Hematopoietic multipotent progenitor cell treated with erythropoietin and hydrocortisone succinate and interleukin-3 and kit ligand, for 17 days (in vitro differentiated cells): ENCODE measurements around the gene ALKBH3.

Experiments used
- DNase-seq: peaks from one replicate; pipeline ENCODE4 v3.0.0-alpha.2; 2015; ENCODE audit warnings: low spot score

ALKBH3 gene

GRCh38 chr11:43880640-43881159 is at the start of gene ALKBH3:
TSS of gene ALKBH3 (plus strand) at chr11:43880831. CDS start at chr11:43882653, 1,822 bp downstream.
- peak; percentile 64 for DNase-seq

GRCh38 chr11:43830928-43831440 is 49.6 kb upstream of the ALKBH3 start:
- no peak for DNase-seq

GRCh38 chr11:43832536-43832935 is 48.1 kb upstream of the ALKBH3 start:
- no peak for DNase-seq

GRCh38 chr11:43833657-43834073 is 47.0 kb upstream of the ALKBH3 start:
- DNase-seq: no peak

- DNase-seq: no peak
These were observed 46.3 kb upstream of the ALKBH3 start for GRCh38 chr11:43834286-43834685.

- no peak for DNase-seq
These were observed 45.5 kb upstream of the ALKBH3 start for GRCh38 chr11:43835104-43835503.

GRCh38 chr11:43837879-43838278 is 42.8 kb upstream of the ALKBH3 start:
- no peak for DNase-seq

- no peak for DNase-seq
These were observed 38.6 kb upstream of the ALKBH3 start for GRCh38 chr11:43842021-43842420.

- no peak for DNase-seq
These were observed 34.8 kb upstream of the ALKBH3 start for GRCh38 chr11:43845816-43846215.

GRCh38 chr11:43852057-43852636 is 28.5 kb upstream of the ALKBH3 start:
- DNase-seq: peak; percentile 44

- no peak for DNase-seq
These were observed 26.9 kb upstream of the ALKBH3 start for GRCh38 chr11:43853781-43854180.

GRCh38 chr11:43856993-43857392 is 23.6 kb upstream of the ALKBH3 start:
- DNase-seq: no peak

GRCh38 chr11:43861141-43861540 is 19.5 kb upstream of the ALKBH3 start:
- DNase-seq: no peak

GRCh38 chr11:43866520-43866919 is 14.1 kb upstream of the ALKBH3 start:
- no peak for DNase-seq

GRCh38 chr11:43866969-43867368 is 13.7 kb upstream of the ALKBH3 start:
- no peak for DNase-seq

GRCh38 chr11:43868852-43869567 is 11.6 kb upstream of the ALKBH3 start:
- DNase-seq: no peak

- DNase-seq: no peak
These were observed 9.6 kb upstream of the ALKBH3 start for GRCh38 chr11:43871051-43871450.

- no peak for DNase-seq
These were observed 7.6 kb upstream of the ALKBH3 start for GRCh38 chr11:43872995-43873394.

GRCh38 chr11:43874078-43874477 is 6.6 kb upstream of the ALKBH3 start:
- no peak for DNase-seq

- no peak for DNase-seq
These were observed 5.9 kb upstream of the ALKBH3 start for GRCh38 chr11:43874738-43875137.

GRCh38 chr11:43879789-43880639 is 617 bp upstream of the ALKBH3 start:
- no peak for DNase-seq

- no peak for DNase-seq
These were observed 12.2 kb downstream of the ALKBH3 start for GRCh38 chr11:43892851-43893250.
